ENCODE measurements around the gene KIF27. TPM values are rescaled to one million over a fixed set of nuclear protein-coding genes. Genes with fewer than 3 reads are reported as not detected.

KIF27 gene
- total RNA-seq, 1 donor from 2014 or later, result 16.4 TPM

DNA sequence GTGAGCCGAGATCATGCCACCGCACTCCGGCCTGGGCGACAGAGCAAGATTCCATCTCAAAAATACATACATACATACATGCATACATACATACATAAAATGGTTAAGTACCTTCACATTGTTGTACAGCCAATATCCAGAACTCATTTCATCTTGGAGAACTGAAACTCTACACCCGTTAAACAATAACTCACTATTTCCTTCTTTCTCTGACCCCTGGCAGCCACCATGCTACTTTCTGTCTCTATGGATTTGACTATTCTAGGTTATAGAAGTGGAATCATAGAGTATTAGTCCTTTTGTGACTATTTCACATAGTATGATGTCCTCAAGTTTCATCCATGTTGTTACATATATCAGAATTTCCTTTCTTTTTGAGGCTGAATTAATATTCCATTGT is 9.6 kb upstream of the KIF27 start:
- no peak overlapping the region for H3K4me3 ChIP-seq
- H3K4me3 Mint-ChIP-seq, result no peak overlapping the region
- H3F3A ChIP-seq (ENCODE audit: low read depth), result peaks cover 14% of the 10 kb centered on the region
- H4K20me1 ChIP-seq (ENCODE audit: low read depth), result no peaks in the 10 kb centered on the region
- no peaks in the 10 kb centered on the region for H3K79me2 ChIP-seq (ENCODE audit: low read depth)
- TF ChIP-seq EZH2phosphoT487 (IDR thresholded peaks at IDR 0.05) (no peak), EZH2 (IDR thresholded peaks at IDR 0.05) (no peak), CTCF (IDR thresholded peaks at IDR 0.05) (no peak)
- H3K4me1 ChIP-seq, result peaks cover 23% of the 10 kb centered on the region
- no peak for DNase-seq (ENCODE audit: low spot score)
- H3K27me3 ChIP-seq, result no peaks in the 10 kb centered on the region
- H3K27ac ChIP-seq, result no peak overlapping the region
- no peaks in the 10 kb centered on the region for H3K9me3 ChIP-seq (ENCODE audit: low read depth)
- H3K4me2 ChIP-seq, result no peak overlapping the region
- no peak overlapping the region for H3K27ac Mint-ChIP-seq
- no peaks in the 10 kb centered on the region for H3K36me3 Mint-ChIP-seq
- H3K9me3 Mint-ChIP-seq, result no peaks in the 10 kb centered on the region
- no peaks in the 10 kb centered on the region for H3K36me3 ChIP-seq
- H3K4me1 Mint-ChIP-seq, result peaks cover 10% of the 10 kb centered on the region
- H3K27me3 Mint-ChIP-seq (ENCODE audit: insufficient read depth, low read depth), result peaks cover 5% of the 10 kb centered on the region
- no peak overlapping the region for H2AFZ ChIP-seq (replicated peaks)
- H3K9ac ChIP-seq, result no peak overlapping the region

DNA sequence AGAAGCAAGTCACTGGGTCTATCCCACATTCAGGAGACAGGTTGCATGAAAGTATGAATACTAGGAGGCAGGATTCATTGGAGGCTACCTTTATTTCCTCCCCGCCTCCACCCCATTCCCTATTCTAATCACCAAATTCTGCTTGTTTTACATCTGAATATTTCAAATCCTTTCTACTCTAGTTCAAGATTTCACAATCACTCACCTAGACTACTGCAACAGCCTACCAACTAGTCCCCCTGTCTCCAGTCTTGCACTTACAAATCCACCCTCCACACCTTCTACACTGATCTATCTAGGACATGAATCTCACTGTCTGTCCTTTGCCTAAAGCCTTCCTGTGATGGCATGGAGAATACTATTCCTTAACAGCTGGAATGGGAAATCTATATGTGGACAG is 6.4 kb upstream of the KIF27 start:
- no peaks in the 10 kb centered on the region for H3K36me3 Mint-ChIP-seq
- H3K79me2 ChIP-seq (ENCODE audit: low read depth), result no peaks in the 10 kb centered on the region
- no peaks in the 10 kb centered on the region for H3K9me3 ChIP-seq (ENCODE audit: low read depth)
- H3K4me1 Mint-ChIP-seq, result no peaks in the 10 kb centered on the region
- no peaks in the 10 kb centered on the region for H3K9me3 Mint-ChIP-seq
- H3K27me3 ChIP-seq, result no peaks in the 10 kb centered on the region
- H3K36me3 ChIP-seq, result no peaks in the 10 kb centered on the region
- H3K4me3 Mint-ChIP-seq, result no peak overlapping the region
- H2AFZ ChIP-seq (replicated peaks), result no peak overlapping the region
- H3K27ac ChIP-seq, result no peak overlapping the region
- no peak overlapping the region for H3K9ac ChIP-seq
- no peak for DNase-seq (ENCODE audit: low spot score)
- no peaks in the 10 kb centered on the region for H3K4me1 ChIP-seq
- TF ChIP-seq EZH2phosphoT487 (IDR thresholded peaks at IDR 0.05) (no peak), CTCF (IDR thresholded peaks at IDR 0.05) (no peak), EZH2 (IDR thresholded peaks at IDR 0.05) (no peak)
- no peak overlapping the region for H3K27ac Mint-ChIP-seq
- no peaks in the 10 kb centered on the region for H3F3A ChIP-seq (ENCODE audit: low read depth)
- no peak overlapping the region for H3K4me2 ChIP-seq
- H4K20me1 ChIP-seq (ENCODE audit: low read depth), result no peaks in the 10 kb centered on the region
- peaks cover 8% of the 10 kb centered on the region for H3K27me3 Mint-ChIP-seq (ENCODE audit: insufficient read depth, low read depth)
- H3K4me3 ChIP-seq, result no peak overlapping the region

GRCh38 chr9:83920469-83920926 is 734 bp downstream of the KIF27 start:
- Histone ChIP-seq H3K4me1 (peaks cover 4% of the 10 kb centered on the region), H3K36me3 (no peaks in the 10 kb centered on the region), H3F3A (ENCODE audit: low read depth) (peaks cover 22% of the 10 kb centered on the region), H3K27me3 (no peaks in the 10 kb centered on the region), H4K20me1 (ENCODE audit: low read depth) (no peaks in the 10 kb centered on the region), H3K9me3 (ENCODE audit: low read depth) (no peaks in the 10 kb centered on the region), H3K4me3 (peak overlapping the region; percentile 69), H3K79me2 (ENCODE audit: low read depth) (peaks cover 6% of the 10 kb centered on the region), H3K9ac (peak overlapping the region; percentile 6), H3K27ac (peak overlapping the region; percentile 92), H3K4me2 (peak overlapping the region; percentile 90), H2AFZ (replicated peaks) (peak overlapping the region; percentile 49)
- Mint-ChIP-seq H3K36me3 (peaks cover 6% of the 10 kb centered on the region), H3K4me3 (peak overlapping the region; percentile 89), H3K27ac (peak overlapping the region; percentile 96), H3K4me1 (peaks cover 16% of the 10 kb centered on the region), H3K27me3 (ENCODE audit: insufficient read depth, low read depth) (peaks cover 9% of the 10 kb centered on the region), H3K9me3 (no peaks in the 10 kb centered on the region)
- TF ChIP-seq EZH2 (IDR thresholded peaks at IDR 0.05) (no peak), EZH2phosphoT487 (IDR thresholded peaks at IDR 0.05) (no peak), CTCF (IDR thresholded peaks at IDR 0.05) (no peak)
- no peak for DNase-seq (ENCODE audit: low spot score)

Measured in neural progenitor cell (in vitro differentiated cells).